ENCODE measurements around the gene CASS4. TPM values are rescaled to one million over a fixed set of nuclear protein-coding genes. Genes with fewer than 3 reads are reported as not detected.
A peak's percentile ranks its signal among the peaks of the same experiment; 100 is the strongest.
"Not testable (repeated sequence)": the region's sequence is repeated elsewhere in the genome, so short reads cannot be mapped to it uniquely, and the experiment has no call there.

Gene CASS4
- total RNA-seq, 3 donors from 2014 or later (not counting 1 experiment from before 2014, with no cell fraction given) = 9.3 to 13.8 (median 13.4) TPM

- DNase-seq = peak in 1 of 2 donors; percentile 90
Observed at GRCh38 chr20:56400001-56400640, 11.9 kb upstream of the CASS4 start.

GRCh38 chr20:56403465-56403864 lies 8.6 kb upstream of the CASS4 start:
- Histone ChIP-seq H3K9me3 (ENCODE audit: control insufficient read depth, insufficient read depth, low read length) (no peaks in the 10 kb centered on the region), H3K27ac (ENCODE audit: low read length) (no peak overlapping the region), H3K4me1 (ENCODE audit: control insufficient read depth, insufficient read depth, low read length) (no peaks in the 10 kb centered on the region), H3K27me3 (ENCODE audit: control insufficient read depth, insufficient read depth, low read length) (no peaks in the 10 kb centered on the region), H3K36me3 (ENCODE audit: control insufficient read depth, insufficient read depth, low read length) (peaks cover 69% of the 10 kb centered on the region), H3K4me3 (ENCODE audit: low read length) (no peak overlapping the region)
- DNase-seq (no peak), ATAC-seq (no peak)
- H3K9me3 Mint-ChIP-seq = no peaks in the 10 kb centered on the region
- no peaks in the 10 kb centered on the region for H3K27me3 Mint-ChIP-seq (ENCODE audit: low read depth in 2 of 2)
- peak overlapping the region; percentile 47 to 48 for H3K27ac Mint-ChIP-seq
- H3K4me3 Mint-ChIP-seq = no peak overlapping the region
- peaks cover 19% of the 10 kb centered on the region for H3K36me3 Mint-ChIP-seq
- 95% methylated on average over 26 of the region's 26 CpGs for WGBS (ENCODE audit: insufficient coverage)
- no peak for TF ChIP-seq CTCF (IDR thresholded peaks at IDR 0.05)
- peaks cover 7 to 8% of the 10 kb centered on the region in 2 donors for H3K4me1 Mint-ChIP-seq
- intact Hi-C loops (cut with micrococcal nuclease) = no loop called here

More at GRCh38 chr20:56400001-56400640, 11.9 kb upstream of the CASS4 start:
- H3K27ac Mint-ChIP-seq = peak overlapping the region; percentile 80
- H3K27me3 Mint-ChIP-seq (ENCODE audit: low read depth in 2 of 2) = no peaks in the 10 kb centered on the region
- Histone ChIP-seq H3K9me3 (ENCODE audit: control insufficient read depth, insufficient read depth, low read length) (no peaks in the 10 kb centered on the region), H3K4me3 (ENCODE audit: low read length) (no peak overlapping the region), H3K27ac (ENCODE audit: low read length) (no peak overlapping the region), H3K4me1 (ENCODE audit: control insufficient read depth, insufficient read depth, low read length) (no peaks in the 10 kb centered on the region), H3K27me3 (ENCODE audit: control insufficient read depth, insufficient read depth, low read length) (no peaks in the 10 kb centered on the region), H3K36me3 (ENCODE audit: control insufficient read depth, insufficient read depth, low read length) (peaks cover 73% of the 10 kb centered on the region)
- intact Hi-C loops (cut with micrococcal nuclease) = loop anchor here (1.0 kb wide), 3 partner anchors 68 to 116 kb away; partner anchors contain the start of gene RTF2
- peaks cover 8 to 13% of the 10 kb centered on the region in 2 donors for H3K4me1 Mint-ChIP-seq
- TF ChIP-seq CTCF (IDR thresholded peaks at IDR 0.05) = peak; percentile 96
- peaks cover 28% of the 10 kb centered on the region for H3K36me3 Mint-ChIP-seq
- H3K9me3 Mint-ChIP-seq = no peaks in the 10 kb centered on the region
- peak; percentile 82 to 97 (median 83) for ATAC-seq
- no peak overlapping the region for H3K4me3 Mint-ChIP-seq

- H3K27ac ChIP-seq (ENCODE audit: low read length); intact Hi-C loops (cut with micrococcal nuclease); H3K4me3 Mint-ChIP-seq; H3K27me3 Mint-ChIP-seq (ENCODE audit: low read depth in 2 of 2); H3K9me3 Mint-ChIP-seq; H3K4me1 ChIP-seq (ENCODE audit: control insufficient read depth, insufficient read depth, low read length); H3K27me3 ChIP-seq (ENCODE audit: control insufficient read depth, insufficient read depth, low read length); H3K4me1 Mint-ChIP-seq; H3K4me3 ChIP-seq (ENCODE audit: low read length); ATAC-seq; DNase-seq; H3K9me3 ChIP-seq (ENCODE audit: control insufficient read depth, insufficient read depth, low read length): not testable (repeated sequence)
- H3K36me3 Mint-ChIP-seq = peaks cover 13% of the 10 kb centered on the region
- WGBS (ENCODE audit: insufficient coverage) = 96% methylated on average over 12 of the region's 12 CpGs
- peaks cover 52% of the 10 kb centered on the region for H3K36me3 ChIP-seq (ENCODE audit: control insufficient read depth, insufficient read depth, low read length)
- peak overlapping the region; percentile 21 to 36 for H3K27ac Mint-ChIP-seq
Observed at GRCh38 chr20:56405356-56405755, 6.7 kb upstream of the CASS4 start.

GRCh38 chr20:56406910-56407309 lies 5.2 kb upstream of the CASS4 start:
- Histone ChIP-seq H3K36me3 (ENCODE audit: control insufficient read depth, insufficient read depth, low read length) (peaks cover 43% of the 10 kb centered on the region), H3K27ac (ENCODE audit: low read length) (no peak overlapping the region), H3K4me3 (ENCODE audit: low read length) (no peak overlapping the region), H3K27me3 (ENCODE audit: control insufficient read depth, insufficient read depth, low read length) (no peaks in the 10 kb centered on the region), H3K4me1 (ENCODE audit: control insufficient read depth, insufficient read depth, low read length) (peaks cover 12% of the 10 kb centered on the region), H3K9me3 (ENCODE audit: control insufficient read depth, insufficient read depth, low read length) (no peaks in the 10 kb centered on the region)
- no peak overlapping the region for H3K4me3 Mint-ChIP-seq
- intact Hi-C loops (cut with micrococcal nuclease) = no loop called here
- no peak for ATAC-seq
- peak overlapping the region in 1 of 2 donors; percentile 40 for H3K27ac Mint-ChIP-seq
- H3K36me3 Mint-ChIP-seq = peaks cover 13% of the 10 kb centered on the region
- no peak for DNase-seq
- no peaks in the 10 kb centered on the region for H3K9me3 Mint-ChIP-seq
- no peak for TF ChIP-seq CTCF (IDR thresholded peaks at IDR 0.05)
- peaks cover 8% of the 10 kb centered on the region in 2 donors for H3K4me1 Mint-ChIP-seq
- no peaks in the 10 kb centered on the region for H3K27me3 Mint-ChIP-seq (ENCODE audit: low read depth in 2 of 2)
- 96% methylated on average over 2 of the region's 3 CpGs for WGBS (ENCODE audit: insufficient coverage)

Measured in natural killer cell (primary cell).